Measurements from ENCODE around the gene NDUFC1.
"Not testable (repeated sequence)": the region's sequence is repeated elsewhere in the genome, so short reads cannot be mapped to it uniquely, and the experiment has no call there.

NDUFC1 gene

DNA sequence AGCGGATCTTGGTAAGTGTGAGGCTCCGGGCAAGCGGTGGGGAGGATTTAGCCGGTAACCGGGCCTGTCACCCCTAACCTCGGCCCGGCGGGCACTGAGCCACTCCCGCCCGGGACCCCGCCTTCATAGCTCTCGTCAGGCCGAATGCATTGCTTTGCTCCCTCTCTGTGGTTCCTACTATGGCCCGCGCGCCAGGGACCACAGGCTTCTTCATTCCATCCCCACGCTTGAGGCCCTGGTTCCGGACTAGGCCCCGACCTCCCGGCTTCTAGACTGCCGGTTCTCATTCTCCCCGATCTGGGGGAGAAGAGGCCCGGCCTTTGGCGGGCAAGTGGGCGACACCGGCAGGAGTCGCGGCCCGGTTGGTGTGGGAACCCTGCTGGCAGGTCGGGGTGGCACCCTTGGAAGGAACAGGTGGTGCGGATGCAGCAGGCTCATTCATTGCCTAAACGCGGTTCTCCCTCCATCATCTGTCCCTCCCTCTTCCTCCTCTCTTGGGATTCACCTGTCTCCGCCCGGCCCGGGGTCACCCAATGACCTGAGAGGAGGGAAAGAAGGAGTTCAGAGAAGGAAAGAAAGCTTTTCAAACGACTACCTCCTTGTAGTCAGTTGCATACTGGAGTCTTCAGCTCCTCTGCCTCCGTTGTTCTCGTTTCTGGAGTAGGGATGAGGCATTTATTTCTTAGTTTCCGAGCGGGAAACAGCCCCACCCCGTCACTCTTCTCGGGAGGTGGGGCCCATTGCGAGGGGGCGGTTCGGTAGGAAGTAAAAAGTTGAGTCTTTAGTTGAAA, at the start of gene NDUFC1:
Gene NDUFC1 (minus strand): TSS at position 657 of the 791 bp plus-strand sequence. CDS start 6,679 bp downstream, outside the sequence.
- no peak for DNase-seq (ENCODE audit: extremely low spot score, insufficient read length, low read depth)
- FAIRE-seq = peak; percentile 84

DNA sequence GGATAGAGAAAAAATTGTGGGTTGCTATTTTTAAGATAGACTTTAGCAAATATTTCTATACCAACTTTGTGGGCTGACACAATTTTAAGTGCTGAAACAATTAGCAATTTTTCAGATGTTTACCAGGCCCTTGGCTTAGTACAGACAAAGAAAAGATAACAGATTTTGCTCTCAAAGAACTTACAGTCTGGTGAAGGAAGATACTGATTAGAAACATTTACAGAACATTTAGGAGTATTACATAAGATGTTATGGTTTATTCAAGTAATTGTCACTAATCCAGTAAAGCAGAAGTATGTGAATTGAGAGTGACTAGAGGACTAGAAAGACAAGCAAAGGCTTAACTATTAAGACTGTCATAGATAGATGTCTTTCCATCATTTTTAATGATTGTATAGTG, 35.3 kb upstream of the NDUFC1 start:
- no peak for DNase-seq (ENCODE audit: extremely low spot score, insufficient read length, low read depth)
- no peak for FAIRE-seq

DNA sequence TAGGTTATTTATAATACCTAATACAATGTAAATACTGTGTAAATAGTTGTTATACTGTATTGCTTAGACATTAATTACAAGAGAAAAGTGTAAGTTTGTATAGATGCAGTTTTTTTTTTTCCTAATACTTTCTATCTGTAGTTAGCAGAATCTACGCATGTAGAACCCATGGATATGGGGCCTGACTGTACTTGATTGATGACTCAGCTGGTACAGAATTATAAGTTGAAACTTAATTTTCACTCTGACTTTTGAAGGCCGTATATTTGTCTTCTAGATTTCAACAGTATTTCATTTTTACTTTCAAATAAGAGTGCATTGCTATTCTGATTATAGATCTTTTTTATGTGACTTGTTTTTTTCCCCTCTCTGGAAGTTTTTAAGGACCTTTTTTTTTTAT, 30.8 kb upstream of the NDUFC1 start:
- peak; percentile 42 for FAIRE-seq
- no peak for DNase-seq (ENCODE audit: extremely low spot score, insufficient read length, low read depth)

DNA sequence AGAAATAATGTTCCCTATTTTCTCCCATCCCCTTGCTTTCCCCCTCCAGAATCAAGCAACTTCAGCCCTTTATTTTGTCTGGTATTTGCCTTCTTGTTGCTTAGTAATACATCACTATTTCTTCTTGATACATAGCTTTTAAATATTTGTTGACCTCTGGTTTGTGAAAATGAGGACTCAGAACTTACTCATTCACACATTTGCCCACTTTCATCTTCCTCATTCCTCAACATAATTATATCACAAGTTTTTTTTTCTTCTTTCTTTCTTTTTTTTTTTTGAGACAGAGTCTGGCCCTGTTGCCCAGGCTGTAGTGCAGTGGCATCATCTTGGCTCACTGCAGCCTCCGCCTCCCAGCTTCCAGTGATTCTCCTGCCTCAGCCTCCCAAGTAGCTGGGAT, 28.9 kb upstream of the NDUFC1 start:
- no peak for FAIRE-seq
- no peak for DNase-seq (ENCODE audit: extremely low spot score, insufficient read length, low read depth)

DNA sequence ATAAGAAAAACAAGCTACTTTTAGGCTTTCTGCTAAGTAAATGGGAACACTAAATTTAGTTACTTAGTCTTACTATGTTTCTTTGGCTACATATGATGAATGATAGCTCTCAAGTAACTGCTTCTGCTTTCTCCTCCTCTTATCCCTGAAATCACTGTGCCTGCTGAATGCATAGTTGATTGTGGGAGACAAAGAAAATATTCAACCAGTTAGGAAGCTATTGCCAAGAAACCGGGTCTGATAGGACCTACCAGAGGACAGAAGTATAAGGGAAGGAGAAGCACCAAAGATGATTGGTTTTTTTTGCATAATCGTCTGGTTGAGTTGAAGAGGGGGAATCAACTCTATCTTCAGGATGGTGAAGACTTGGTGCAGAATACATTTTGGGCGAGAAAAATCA, 28.0 kb upstream of the NDUFC1 start:
- DNase-seq (ENCODE audit: extremely low spot score, insufficient read length, low read depth) = no peak
- FAIRE-seq = peak; percentile 21

DNA sequence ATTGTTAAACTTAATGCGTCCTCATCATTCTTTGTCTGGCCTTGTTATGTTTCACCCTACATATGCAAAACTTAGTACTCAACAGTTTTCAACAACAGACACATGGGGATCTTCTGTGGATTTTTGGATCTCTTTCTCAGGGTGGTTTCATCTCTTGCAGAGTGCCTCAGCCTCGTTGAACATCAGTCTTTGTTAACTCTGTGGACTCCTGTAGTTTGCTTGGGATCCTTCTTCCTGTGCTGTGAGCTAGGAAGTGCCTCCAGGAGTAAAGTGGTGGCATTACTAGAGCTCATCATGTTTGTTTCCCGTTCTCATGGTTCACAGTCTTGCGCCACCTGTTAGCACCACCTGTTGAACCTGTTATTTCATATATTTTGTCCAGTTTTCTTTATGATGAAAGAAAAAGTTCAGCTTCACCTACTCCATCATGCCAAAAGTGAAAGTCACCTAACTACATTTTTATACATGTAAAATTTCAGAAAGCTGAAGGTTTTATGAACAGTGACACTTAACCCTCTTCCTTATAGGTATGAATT, 27.5 kb upstream of the NDUFC1 start:
- FAIRE-seq (no peak), DNase-seq (ENCODE audit: extremely low spot score, insufficient read length, low read depth) (no peak)

DNA sequence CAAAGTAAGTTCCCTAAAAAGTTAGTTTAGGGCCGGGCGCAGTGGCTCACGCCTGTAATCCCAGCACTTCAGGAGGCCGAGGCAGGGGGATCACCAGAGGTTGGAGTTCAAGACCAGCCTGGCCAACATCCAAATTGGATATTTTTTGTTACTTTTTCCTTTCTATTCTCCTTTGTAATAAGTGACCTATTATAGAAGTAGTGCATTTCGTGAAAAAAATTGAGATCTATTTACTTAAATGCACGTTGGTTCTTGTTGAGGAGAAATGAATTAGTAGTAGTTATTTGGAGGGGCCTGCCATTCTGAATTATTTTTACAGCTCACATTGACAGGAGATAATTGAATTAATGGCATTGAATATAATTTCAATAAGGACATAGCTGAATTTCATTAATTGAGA, 22.3 kb upstream of the NDUFC1 start:
- FAIRE-seq (no peak), DNase-seq (ENCODE audit: extremely low spot score, insufficient read length, low read depth) (no peak)

DNA sequence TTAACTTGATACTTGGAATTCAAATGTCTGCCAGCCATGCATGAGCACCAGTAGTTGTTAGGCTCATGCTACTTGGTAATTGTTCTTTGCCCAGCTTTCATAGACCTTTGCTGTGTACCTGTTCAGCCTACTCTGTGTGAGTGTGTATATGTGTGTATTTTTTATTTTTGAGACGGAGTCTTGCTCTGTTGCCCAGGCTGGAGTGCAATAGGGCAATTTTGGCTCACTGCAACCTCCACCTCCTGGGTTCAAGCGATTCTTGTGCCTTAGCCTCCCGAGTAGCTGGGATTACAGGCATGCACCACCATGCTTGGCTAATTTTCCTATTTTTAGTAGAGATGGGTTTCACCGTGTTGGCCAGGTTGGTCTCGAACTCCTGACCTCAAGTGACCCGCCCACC, 20.3 kb upstream of the NDUFC1 start:
- not testable (repeated sequence) for DNase-seq (ENCODE audit: extremely low spot score, insufficient read length, low read depth); FAIRE-seq

DNA sequence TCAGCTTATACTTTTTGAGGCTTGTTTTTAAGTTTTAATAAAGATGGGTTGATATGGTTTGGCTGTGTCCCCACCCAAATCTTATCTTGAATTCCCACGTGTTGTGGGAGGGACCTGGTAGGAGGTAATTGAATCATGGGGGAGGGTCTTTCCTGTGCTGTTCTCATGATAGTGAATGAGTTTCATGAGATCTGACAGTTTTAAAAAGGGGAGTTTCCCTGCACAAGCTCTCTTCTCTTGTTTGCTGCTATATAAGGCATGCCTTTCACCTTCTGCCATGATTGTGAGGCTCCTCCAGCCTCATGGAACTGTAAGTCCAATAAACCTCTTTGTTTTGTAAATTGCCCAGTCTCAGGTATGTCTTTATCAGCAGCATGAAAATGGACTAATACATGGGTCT, 19.8 kb upstream of the NDUFC1 start:
- DNase-seq (ENCODE audit: extremely low spot score, insufficient read length, low read depth); FAIRE-seq: not testable (repeated sequence)

DNA sequence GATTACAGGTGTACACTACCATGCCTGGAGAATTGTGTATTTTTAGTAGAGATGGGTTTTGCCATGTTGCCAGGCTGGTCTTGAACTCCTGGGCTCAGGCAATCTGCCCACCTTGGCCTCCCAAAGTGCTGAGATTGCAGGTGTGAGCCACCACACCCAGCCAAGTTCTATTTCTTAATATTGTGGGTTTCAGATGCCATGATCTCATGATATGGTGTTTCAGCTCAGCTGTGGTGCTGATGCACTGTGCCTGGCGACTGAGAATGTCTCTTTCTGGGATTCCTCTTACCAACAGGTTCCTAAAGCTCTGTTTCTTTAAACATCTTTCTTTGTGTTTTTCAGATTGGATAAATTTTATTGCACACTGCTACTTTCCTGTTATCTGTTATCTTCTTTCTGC, 17.3 kb upstream of the NDUFC1 start:
- DNase-seq (ENCODE audit: extremely low spot score, insufficient read length, low read depth) = no peak
- FAIRE-seq = no peak

DNA sequence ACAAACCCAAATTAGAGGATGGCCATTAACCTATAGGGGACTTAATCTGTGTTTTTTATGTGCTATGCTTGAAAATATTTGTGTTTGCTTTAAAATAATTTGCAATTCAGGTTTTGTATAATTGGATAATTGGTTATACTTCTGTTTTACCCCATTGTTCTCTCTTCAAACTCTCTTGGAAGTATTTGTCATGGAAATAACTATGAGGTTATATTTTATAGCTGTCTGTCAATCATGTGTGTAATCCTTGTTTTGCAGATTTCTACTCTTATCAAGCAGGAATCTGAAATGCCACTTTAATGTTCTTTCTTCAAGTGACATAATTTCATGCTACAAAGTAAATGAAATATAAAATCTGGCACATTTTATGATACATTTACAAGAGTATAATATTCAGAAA, 15.4 kb upstream of the NDUFC1 start:
- DNase-seq (ENCODE audit: extremely low spot score, insufficient read length, low read depth) = no peak

DNA sequence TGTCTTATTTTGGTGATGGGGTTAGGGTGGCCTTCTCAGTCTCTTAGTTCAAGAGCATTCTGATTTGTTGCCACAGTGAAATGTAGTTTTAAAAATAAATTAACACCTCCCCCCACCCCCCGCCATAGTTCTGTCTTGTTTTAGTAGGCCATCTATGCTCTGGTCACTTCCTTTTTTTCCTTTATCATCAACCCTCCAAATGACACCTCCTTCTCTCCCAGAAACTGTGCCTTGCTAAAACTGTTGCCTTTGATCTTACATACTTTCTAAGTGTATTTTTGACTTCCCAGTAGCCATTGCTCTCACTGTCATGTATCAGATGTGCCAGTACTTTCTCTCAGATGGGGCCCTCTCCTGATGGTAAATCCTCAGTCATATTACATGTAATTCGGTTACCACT, 14.5 kb upstream of the NDUFC1 start:
- FAIRE-seq (no peak), DNase-seq (ENCODE audit: extremely low spot score, insufficient read length, low read depth) (no peak)

More for the DNA sequence above, 15.4 kb upstream of the NDUFC1 start:
- FAIRE-seq = no peak

DNA sequence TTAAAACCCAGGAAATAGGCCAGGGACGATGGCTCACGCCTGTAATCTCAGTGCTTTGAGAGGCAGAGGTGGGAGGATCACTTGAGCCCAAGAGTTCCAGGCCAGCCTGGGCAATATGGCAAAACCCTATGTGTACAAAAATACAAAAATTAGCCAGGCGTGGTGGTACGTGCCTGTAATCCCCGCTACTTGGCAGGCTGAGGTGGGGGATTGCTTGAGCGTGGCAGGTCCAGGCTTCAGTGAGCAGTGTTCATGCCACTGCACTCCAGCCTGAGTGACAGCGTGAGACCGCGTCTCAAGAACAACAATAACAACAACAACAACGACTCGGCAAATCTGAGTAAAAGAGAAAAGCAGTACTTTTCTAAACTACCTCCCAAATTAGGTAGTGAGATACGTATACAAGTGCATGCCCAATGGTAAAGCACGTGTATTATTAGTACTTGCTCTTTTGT, 13.0 kb upstream of the NDUFC1 start:
- FAIRE-seq = peak; percentile 68

DNA sequence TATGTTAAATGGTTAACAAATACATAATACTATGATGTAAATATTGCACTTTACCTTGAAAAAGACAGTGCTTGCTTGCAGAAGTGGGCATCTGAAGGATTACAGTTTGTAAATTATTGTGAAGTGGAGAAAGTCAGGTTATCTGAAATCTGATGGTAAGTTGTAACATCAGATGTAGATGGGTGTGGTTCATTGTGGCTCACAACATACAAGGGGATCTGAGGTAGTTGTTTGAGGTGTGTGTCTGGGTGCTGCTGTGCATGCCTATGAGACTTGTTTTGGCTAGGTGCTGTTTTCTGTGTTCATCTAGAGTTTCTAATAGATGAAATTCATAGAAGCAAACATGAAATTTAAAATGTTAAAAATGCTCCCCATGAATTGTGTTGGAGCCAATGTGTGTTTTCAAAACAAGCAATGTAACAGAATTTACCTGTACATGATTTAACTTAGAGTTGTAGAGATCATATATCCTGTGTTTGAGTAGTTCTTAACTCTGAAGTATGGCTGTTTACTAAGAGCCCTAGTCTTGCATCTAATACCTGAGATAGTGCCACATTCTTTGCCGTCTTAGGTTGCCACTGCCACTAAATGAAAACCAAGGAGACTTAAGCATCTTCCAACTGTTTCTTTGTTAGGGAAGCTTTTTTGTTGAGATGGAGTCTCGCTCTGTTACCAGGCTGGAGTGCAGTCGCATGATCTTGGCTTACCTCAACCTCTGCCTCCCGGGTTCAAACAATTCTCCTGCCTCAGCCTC, 11.9 kb upstream of the NDUFC1 start:
- no peak for FAIRE-seq

More for the DNA sequence above, 13.0 kb upstream of the NDUFC1 start:
- DNase-seq (ENCODE audit: extremely low spot score, insufficient read length, low read depth) = no peak

DNA sequence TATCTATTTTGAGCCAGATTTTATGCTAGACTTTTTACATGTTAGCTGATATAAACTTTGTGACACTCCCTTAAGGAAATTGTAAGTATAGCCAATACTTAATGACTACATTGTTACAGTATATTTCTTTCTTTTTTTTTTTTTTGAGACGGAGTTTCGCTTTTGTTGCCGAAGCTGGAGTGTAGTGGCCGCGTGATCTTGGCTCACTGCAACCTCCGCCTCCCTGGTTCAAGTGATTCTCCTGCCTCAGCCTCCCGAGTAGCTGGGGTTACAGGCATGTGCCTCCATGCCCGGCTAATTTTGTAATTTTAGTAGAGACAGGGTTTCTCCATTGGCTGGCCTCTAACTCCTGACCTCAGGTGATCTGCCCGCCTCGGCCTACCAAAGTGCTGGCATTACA, 11.1 kb upstream of the NDUFC1 start:
- not testable (repeated sequence) for DNase-seq (ENCODE audit: extremely low spot score, insufficient read length, low read depth); FAIRE-seq

More for the DNA sequence above, 11.9 kb upstream of the NDUFC1 start:
- DNase-seq (ENCODE audit: extremely low spot score, insufficient read length, low read depth) = no peak

DNA sequence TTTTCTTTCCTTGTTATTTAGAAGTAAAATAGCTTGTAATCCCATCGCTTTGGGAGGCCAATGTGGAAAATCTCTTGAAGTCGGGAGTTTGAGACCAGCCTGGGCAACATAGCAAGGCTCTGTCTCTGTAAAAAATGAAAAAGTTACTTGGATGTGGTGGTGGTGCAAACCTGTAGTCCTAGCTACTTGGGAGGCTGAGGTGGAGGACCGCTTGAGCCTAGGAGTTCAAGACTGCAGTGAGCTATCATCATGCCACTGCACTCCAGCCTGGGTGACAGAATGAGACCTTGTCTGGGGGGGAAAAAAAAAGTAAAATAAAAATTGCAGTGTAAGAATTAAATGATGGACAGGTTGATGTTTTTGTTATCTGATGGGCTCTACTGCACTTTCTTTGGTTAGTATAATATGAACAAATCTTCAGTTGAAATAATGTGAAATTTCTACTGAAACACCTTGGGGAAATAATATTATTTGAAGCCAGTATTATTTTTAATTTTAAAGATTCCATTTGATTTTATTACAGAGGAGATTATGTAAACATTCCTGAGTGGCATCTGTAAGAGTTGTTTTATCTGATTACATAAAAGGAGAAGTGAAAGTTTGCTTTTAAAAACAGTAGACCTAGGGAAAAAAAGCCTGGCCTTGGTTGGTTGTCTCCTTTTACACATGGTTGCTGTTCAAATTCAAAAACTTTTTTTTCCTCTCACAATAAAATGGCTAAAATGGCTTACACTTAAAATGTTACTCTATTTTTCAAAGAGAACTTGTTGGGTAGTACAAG, 10.5 kb upstream of the NDUFC1 start:
- DNase-seq (ENCODE audit: extremely low spot score, insufficient read length, low read depth) (no peak), FAIRE-seq (peak; percentile 71)

DNA sequence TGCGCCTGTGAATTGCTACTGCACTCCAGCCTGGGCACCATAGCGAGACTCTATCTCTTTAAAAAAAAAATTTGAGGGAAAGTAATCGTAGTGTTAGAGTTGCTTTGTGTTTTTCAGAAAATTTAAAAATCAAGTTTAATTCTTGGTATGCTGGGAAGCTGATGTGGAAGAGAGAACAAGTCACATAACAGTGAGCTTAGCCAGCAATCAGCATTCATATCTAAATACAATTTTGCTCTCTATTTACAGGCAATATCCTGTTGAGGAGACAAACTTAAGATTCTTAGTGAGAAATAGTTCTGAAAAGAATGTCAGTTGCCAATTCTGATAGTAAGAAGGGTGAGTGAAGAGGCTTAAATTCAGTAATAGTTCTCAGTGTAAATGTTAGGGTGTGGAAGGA, 9.6 kb upstream of the NDUFC1 start:
- FAIRE-seq = no peak
- DNase-seq (ENCODE audit: extremely low spot score, insufficient read length, low read depth) = no peak

DNA sequence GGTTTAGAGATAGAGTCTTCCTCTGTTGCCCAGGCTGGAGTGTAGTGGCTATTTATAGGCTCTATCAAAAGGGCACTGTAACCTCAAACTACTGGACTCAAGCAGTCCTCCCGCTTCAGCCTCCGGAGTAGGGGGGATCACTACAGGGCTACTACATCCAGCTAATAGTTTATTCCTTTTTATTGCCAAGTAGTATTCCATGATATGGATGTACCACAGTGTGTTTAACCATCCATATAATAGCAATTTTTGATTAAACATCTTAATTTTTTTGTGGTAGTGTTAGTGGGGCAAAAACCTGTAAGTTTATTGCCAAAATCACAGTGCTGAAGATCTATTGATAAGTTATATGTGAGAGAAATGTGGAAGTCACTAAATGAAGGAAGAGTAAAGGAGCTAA, 2.6 kb upstream of the NDUFC1 start:
- no peak for FAIRE-seq
- DNase-seq (ENCODE audit: extremely low spot score, insufficient read length, low read depth) = no peak

DNA sequence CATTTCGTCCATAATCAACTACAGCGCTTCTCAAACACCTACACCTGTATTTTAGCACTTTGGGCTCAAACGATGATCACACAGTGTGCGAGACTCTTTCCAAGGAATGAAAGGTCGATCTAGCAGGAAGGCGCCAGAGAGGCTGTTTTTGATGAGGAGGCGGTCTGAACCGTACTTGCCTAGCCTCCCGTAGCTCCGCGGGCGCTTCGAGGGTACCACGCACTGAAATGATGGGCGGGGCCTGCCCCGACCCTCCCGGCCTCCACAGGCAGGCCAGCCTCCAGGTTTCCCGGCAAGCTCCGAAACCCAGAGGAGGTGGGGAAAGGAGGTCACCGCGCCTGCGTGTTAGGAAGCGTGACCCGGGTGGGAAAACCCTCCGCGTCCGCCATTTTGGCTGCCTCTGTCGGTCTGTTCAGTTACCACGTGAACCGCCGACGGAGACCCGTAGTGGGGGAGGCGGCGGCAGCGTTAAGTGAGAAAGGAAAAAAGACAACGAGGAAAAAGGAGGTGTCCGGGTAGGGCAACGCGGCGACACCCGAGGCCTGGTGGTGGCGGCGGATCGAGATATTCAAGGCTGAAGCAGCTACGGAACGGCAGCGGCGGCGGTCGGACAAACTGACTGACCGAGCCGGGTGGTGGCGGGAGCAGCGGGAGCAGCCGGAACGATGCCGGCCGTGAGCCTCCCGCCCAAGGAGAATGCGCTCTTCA, 1.0 kb downstream of the NDUFC1 start, which contains the start of gene NAA15:
Gene NAA15 (plus strand): TSS at position 393 of the 708 bp plus-strand sequence. CDS start 273 bp downstream, at position 666.
- FAIRE-seq (peak; percentile 97), DNase-seq (ENCODE audit: extremely low spot score, insufficient read length, low read depth) (peak; percentile 88)
